OCI-LY7 (cell line): ENCODE measurements around the gene MYO1F. TPM values are rescaled to one million over a fixed set of nuclear protein-coding genes. Genes with fewer than 3 reads are reported as not detected.

Experiments used
- BruUV-seq: library from RNA; stranded (reverse); fragments of 400-500 nt; replicated peaks from 2 replicates; lab custom pipeline; 2021; lab: Mats Ljungman, UMichigan
- CTCF ChIA-PET: fragments of 300-600 bp; sonication (Branson Sonifier 250); formaldehyde crosslinking; loops from one replicate; lab custom pipeline; 2022; ENCODE audit warnings: antibody characterized with exemption; ENCODE audit not compliant: unreplicated experiment; lab: Charles Lee
- POLR2A ChIA-PET: fragments of 300-600 bp; sonication (Branson Sonifier 250); formaldehyde crosslinking; loops from one replicate; lab custom pipeline; 2022; ENCODE audit warnings: antibody characterized with exemption; lab: Charles Lee
- DNase-seq: peaks from one replicate; pipeline ENCODE4 v3.0.0-alpha.2; 2015; ENCODE audit warnings: low spot score
- H2AFZ ChIP-seq: fragments of 200-600 bp; sonication (generic), shearing (Covaris generic); 2 replicates; pipeline ENCODE4 v1.6.1; 2014; ENCODE audit warnings: mild to moderate bottlenecking, antibody characterized with exemption, low read length, moderate library complexity
- H3K27ac ChIP-seq: fragments of 200-600 bp; sonication (generic); 2 replicates; pipeline ENCODE4 v1.5.1; 2014; ENCODE audit warnings: mixed run types, low read depth, mild to moderate bottlenecking, moderate library complexity, low read length, inconsistent platforms; ENCODE audit not compliant: poor library complexity, severe bottlenecking
- H3K36me3 ChIP-seq: fragments of 200-600 bp; sonication (generic); 2 replicates; pipeline ENCODE4 v1.6.1; 2014; ENCODE audit warnings: mild to moderate bottlenecking, antibody characterized with exemption, low read length, moderate library complexity, mixed read lengths; ENCODE audit not compliant: insufficient read depth
- H3K4me1 ChIP-seq: fragments of 200-600 bp; sonication (generic); 2 replicates; pipeline ENCODE4 v1.5.1; 2014; ENCODE audit warnings: mild to moderate bottlenecking, low read length; ENCODE audit not compliant: insufficient read depth, poor library complexity, severe bottlenecking
- H3K4me2 ChIP-seq: fragments of 200-600 bp; sonication (generic); 2 replicates; pipeline ENCODE4 v1.6.1; 2014; ENCODE audit warnings: mild to moderate bottlenecking, low read length
- H3K4me3 ChIP-seq: fragments of 200-600 bp; sonication (generic); 2 replicates; pipeline ENCODE4 v1.5.1; 2014; ENCODE audit warnings: mild to moderate bottlenecking, low read depth, low read length; ENCODE audit not compliant: poor library complexity, severe bottlenecking
- H3K79me2 ChIP-seq: fragments of 200-600 bp; sonication (generic); 2 replicates; pipeline ENCODE4 v1.6.1; 2016; ENCODE audit warnings: low read depth, mild to moderate bottlenecking, low read length, moderate library complexity, mixed read lengths; ENCODE audit not compliant: insufficient read depth
- H3K9me2 ChIP-seq: fragments of 200-600 bp; sonication (generic); 2 replicates; pipeline ENCODE4 v1.6.1; 2016; ENCODE audit warnings: mild to moderate bottlenecking, low read length, mixed read lengths; ENCODE audit not compliant: insufficient read depth
- H3K9me3 ChIP-seq: fragments of 200-600 bp; sonication (generic); 2 replicates; pipeline ENCODE4 v1.6.1; 2014; ENCODE audit warnings: mild to moderate bottlenecking, mixed run types, low read length, mixed read lengths
- H4K20me1 ChIP-seq: fragments of 200-600 bp; sonication (generic); 2 replicates; pipeline ENCODE4 v1.6.1; 2014; ENCODE audit warnings: mild to moderate bottlenecking, antibody characterized with exemption, low read length, moderate library complexity, mixed read lengths; ENCODE audit not compliant: insufficient read depth
- EZH2phosphoT487 ChIP-seq: fragments of 200-600 bp; sonication (generic); IDR thresholded peaks from 2 replicates; pipeline ENCODE4 v1.6.1; 2018; ENCODE audit warnings: low read depth, borderline replicate concordance, mild to moderate bottlenecking, mixed run types, antibody characterized with exemption, low read length, moderate library complexity, mixed read lengths
- intact Hi-C: fragments of 100-400 bp; cut with micrococcal nuclease; formaldehyde crosslinking; loops from one replicate; pipeline ENCODE4 v1.10.0; 2022; ENCODE audit not compliant: unreplicated experiment
- total RNA-seq, 2 experiments: library from RNA; depleted of rRNA in 1 of 2; stranded (reverse); fragments of >200 nt in 1 of 2; shearing (Covaris generic) in 1 of 2; gene quantifications; 2 replicates each; pipeline ENCODE4 v1.2.3, GENCODE V29; 2014 to 2022
- TF ChIP-seq, protein P1 (sequence below): fragments of 200-600 bp; sonication (generic); conservative IDR thresholded peaks from 2 replicates; pipeline ENCODE4 v1.5.1; 2014; ENCODE audit warnings: mild to moderate bottlenecking, antibody characterized with exemption, low read length, moderate library complexity, mixed read lengths

Gene MYO1F
- total RNA-seq, 2 experiments from 2014 or later = 8.8 to 18.4 TPM

GRCh38 chr19:8485561-8486371, 91.5 kb downstream of the MYO1F start:
- Histone ChIP-seq H3K4me2 (no peak overlapping the region), H3K4me3 (no peak overlapping the region), H3K9me3 (no peaks in the 10 kb centered on the region), H3K79me2 (peaks cover 14% of the 10 kb centered on the region; the same call in 1 of the 2 replicates), H3K36me3 (peaks cover 99% of the 10 kb centered on the region), H4K20me1 (no peaks in the 10 kb centered on the region), H3K4me1 (no peaks in the 10 kb centered on the region), H3K9me2 (no peaks in the 10 kb centered on the region), H3K27ac (no peak overlapping the region), H2AFZ (no peak overlapping the region)
- TSS peak; percentile 81 for BruUV-seq
- intact Hi-C loops = no loop called here
- DNase-seq = no peak
- POLR2A ChIA-PET = no interaction called here
- CTCF ChIA-PET = no interaction called here
- TF ChIP-seq EZH2phosphoT487 = no peak
- TF ChIP-seq, protein P1, sequence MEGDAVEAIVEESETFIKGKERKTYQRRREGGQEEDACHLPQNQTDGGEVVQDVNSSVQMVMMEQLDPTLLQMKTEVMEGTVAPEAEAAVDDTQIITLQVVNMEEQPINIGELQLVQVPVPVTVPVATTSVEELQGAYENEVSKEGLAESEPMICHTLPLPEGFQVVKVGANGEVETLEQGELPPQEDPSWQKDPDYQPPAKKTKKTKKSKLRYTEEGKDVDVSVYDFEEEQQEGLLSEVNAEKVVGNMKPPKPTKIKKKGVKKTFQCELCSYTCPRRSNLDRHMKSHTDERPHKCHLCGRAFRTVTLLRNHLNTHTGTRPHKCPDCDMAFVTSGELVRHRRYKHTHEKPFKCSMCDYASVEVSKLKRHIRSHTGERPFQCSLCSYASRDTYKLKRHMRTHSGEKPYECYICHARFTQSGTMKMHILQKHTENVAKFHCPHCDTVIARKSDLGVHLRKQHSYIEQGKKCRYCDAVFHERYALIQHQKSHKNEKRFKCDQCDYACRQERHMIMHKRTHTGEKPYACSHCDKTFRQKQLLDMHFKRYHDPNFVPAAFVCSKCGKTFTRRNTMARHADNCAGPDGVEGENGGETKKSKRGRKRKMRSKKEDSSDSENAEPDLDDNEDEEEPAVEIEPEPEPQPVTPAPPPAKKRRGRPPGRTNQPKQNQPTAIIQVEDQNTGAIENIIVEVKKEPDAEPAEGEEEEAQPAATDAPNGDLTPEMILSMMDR = no peak

DNA sequence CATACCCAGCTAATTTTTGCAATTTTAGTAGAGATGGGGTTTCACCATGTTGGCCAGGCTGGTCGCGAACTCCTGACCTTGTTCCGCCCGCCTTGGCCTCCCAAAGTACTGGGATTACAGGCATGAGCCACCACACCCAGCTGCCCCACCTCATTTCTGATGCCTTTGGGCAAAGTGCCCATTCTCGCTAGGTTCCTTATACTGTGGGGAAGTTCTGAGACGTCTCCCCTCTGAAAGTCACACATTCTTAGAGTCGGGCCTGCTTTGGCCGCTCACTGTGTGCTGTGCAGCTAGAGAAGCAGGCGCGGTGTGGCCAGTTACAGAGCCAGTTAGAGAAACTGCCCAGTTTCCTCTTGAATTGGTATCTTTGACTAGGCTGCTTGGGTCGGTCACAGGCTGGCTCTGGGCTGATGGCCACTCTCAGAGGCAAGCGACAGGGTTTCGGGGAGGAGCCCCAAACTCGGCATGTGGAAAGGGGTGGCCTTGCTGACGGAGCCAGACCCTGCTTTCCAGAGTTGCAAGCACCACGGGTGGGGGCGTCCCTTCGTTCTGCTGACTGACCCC, 92.8 kb downstream of the MYO1F start:
- DNase-seq = no peak
- ChIA-PET CTCF (no interaction called here), POLR2A (no interaction called here)
- Histone ChIP-seq H3K4me1 (no peaks in the 10 kb centered on the region), H2AFZ (no peak overlapping the region), H3K9me2 (no peaks in the 10 kb centered on the region), H3K9me3 (no peaks in the 10 kb centered on the region), H3K27ac (no peak overlapping the region), H3K79me2 (peaks cover 26% of the 10 kb centered on the region; the same call in 1 of the 2 replicates), H3K4me2 (no peak overlapping the region), H4K20me1 (no peaks in the 10 kb centered on the region), H3K36me3 (peaks cover 95% of the 10 kb centered on the region), H3K4me3 (no peak overlapping the region)
- TF ChIP-seq, protein P1 = no peak
- no peak for TF ChIP-seq EZH2phosphoT487
- intact Hi-C loops = no loop called here
- BruUV-seq = no TSS peak

DNA sequence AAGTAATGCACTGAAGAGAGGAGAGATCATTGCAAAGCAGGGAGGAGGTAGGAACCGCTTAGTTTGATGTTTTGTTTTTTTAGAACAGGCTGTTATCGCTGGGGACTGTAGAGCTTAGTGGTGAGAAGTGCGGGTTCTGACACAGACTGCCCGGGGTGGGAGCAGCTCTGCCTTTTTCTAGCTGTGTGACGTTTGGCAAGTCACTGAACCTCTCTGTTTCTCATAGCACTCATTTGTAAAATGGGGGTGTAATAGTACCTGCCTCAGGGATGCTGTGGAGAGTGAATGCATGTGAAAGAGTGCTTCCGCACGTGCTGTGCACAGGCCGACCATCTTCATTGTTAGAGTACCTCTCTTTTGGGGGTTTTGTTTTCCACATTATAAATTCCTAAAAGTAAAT, 94.1 kb downstream of the MYO1F start:
- H3K4me3 ChIP-seq = no peak overlapping the region
- H3K9me3 ChIP-seq = no peaks in the 10 kb centered on the region
- H2AFZ ChIP-seq = no peak overlapping the region
- ChIA-PET CTCF (no interaction called here), POLR2A (no interaction called here)
- no peak overlapping the region for H3K27ac ChIP-seq
- DNase-seq = no peak
- H3K36me3 ChIP-seq = peaks cover 95% of the 10 kb centered on the region
- no peak overlapping the region for H3K4me2 ChIP-seq
- TF ChIP-seq, protein P1 = no peak
- TF ChIP-seq EZH2phosphoT487 = no peak
- intact Hi-C loops = no loop called here
- H3K9me2 ChIP-seq = no peaks in the 10 kb centered on the region
- H4K20me1 ChIP-seq = 0 out of 2 replicates have a peak, but pooled peaks cover 3% of the 10 kb centered on the region
- BruUV-seq = no TSS peak
- H3K79me2 ChIP-seq = peaks cover 38% of the 10 kb centered on the region
- no peaks in the 10 kb centered on the region for H3K4me1 ChIP-seq
